Thyroid gland (tissue), 4 donors: ENCODE measurements around the gene PPEF1.

Experiments
- CTCF ChIP-seq, 6 experiments: fragments of 200-600 bp in 3 of 6; fragments of 450-650 bp in 3 of 6; sonication (generic) in 3 of 6; IDR thresholded peaks; one replicate each; pipeline ENCODE4 v1.5.1; 2016 to 2019; ENCODE audit warnings: antibody characterized with exemption in 6 of 6, mild to moderate bottlenecking in 2 of 6, inconsistent platforms in 1 of 6, moderate library complexity in 1 of 6
- POLR2A ChIP-seq, 2 donors: fragments of 450-650 bp; IDR thresholded peaks; one replicate each; pipeline ENCODE4 v1.6.1; 2017; ENCODE audit warnings: antibody characterized with exemption in 2 of 2, mild to moderate bottlenecking in 2 of 2, moderate library complexity in 1 of 2

DNA sequence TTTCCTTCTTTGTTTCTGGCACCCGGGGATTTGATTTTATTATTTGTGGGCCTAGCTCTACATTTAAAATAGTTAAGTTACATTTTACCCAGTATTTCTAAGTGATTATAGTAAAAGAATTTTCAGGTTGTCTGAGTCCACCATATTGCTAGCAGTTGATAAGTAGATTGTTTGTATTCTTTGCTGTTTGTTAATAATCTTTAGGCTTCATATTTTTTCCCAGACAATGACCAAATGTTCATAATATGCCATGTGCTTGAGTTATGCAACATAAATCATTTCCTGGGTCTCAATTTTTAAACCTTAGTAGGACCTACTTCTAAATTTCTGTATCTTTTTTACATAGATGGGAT, 149.2 kb downstream of the PPEF1 start:
- TF ChIP-seq CTCF (IDR thresholded peaks at IDR 0.05), result no peak
- no peak for TF ChIP-seq POLR2A (IDR thresholded peaks at IDR 0.05)
